HG02852 (cell line): ENCODE results near the gene HOXC12.

Experiments
- ATAC-seq: cut with Tn5 transposase; IDR thresholded peaks from one replicate; pipeline ENCODE4 v1.9.1; 2021; ENCODE audit warnings: mild to moderate bottlenecking, moderate library complexity; ENCODE audit not compliant: unreplicated experiment

Gene HOXC12, protein sequence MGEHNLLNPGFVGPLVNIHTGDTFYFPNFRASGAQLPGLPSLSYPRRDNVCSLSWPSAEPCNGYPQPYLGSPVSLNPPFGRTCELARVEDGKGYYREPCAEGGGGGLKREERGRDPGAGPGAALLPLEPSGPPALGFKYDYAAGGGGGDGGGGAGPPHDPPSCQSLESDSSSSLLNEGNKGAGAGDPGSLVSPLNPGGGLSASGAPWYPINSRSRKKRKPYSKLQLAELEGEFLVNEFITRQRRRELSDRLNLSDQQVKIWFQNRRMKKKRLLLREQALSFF

GRCh38 chr12:53954694-53955035 is at the start of gene HOXC12:
HOXC12 (plus strand) TSS chr12:53954903; CDS start chr12:53954930, 27 bp downstream.
- no peak for ATAC-seq

DNA sequence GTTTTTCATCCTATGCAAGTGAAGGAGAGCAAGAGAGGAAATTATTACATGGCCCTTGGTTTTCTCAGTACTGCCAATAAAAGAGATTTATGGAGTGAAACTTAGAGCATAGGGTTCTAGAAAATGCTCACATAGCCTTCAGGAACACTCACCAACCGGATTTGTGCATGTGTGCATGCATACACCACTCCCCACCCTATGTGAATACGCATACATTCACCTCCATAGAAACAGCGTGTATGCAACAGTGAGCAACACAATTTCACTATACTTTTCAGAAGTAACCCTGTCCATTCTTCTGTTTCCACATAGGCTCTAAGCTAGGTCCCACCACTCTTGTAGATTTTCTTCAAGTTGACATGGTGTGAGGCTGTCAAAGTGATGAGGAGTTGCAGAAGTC is 47.6 kb upstream of the HOXC12 start:
- no peak for ATAC-seq

GRCh38 chr12:53916788-53917655 is 37.7 kb upstream of the HOXC12 start:
- ATAC-seq = no peak

- ATAC-seq = no peak
Measured at GRCh38 chr12:53924521-53925405, 29.9 kb upstream of the HOXC12 start.

GRCh38 chr12:53927220-53928029 is 27.3 kb upstream of the HOXC12 start:
- ATAC-seq = no peak

DNA sequence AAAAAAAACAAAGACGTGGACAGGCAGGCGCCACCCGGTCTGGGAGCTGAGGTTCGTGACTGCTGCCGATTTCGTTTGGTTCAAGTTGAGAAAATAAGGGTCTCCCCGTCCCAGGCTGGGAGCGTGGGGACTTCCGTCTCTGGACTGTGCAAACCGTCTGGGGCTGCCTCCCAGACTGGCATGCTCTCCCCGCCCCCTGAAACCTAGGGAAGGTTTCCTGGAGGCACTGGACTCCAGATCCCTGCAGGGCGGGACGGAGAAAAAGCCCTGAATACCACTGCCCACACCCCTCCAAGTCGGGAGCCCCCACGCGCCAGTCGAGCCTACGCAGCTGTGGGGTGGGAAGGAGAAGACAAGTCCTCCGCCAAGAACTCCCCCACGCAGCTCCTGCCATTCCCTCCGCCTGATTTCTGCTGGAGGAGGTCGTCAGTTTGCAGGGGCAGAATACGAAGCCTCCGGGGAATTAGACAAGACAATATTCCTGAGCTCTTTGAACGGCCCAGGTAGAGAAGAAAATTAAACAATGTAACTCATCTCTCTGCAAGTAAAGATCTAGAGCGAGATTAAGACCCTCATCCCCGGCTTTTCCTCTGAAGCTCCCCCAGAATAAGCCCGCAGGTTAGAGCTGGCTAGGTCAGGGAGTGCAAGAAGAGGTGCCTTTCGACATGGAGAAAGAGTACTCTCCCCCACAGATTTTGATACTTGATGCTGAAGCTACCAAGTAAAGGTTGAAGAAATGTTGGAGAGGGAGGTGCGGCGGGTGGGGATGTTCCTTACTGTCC is 26.5 kb upstream of the HOXC12 start:
- no peak for ATAC-seq

DNA sequence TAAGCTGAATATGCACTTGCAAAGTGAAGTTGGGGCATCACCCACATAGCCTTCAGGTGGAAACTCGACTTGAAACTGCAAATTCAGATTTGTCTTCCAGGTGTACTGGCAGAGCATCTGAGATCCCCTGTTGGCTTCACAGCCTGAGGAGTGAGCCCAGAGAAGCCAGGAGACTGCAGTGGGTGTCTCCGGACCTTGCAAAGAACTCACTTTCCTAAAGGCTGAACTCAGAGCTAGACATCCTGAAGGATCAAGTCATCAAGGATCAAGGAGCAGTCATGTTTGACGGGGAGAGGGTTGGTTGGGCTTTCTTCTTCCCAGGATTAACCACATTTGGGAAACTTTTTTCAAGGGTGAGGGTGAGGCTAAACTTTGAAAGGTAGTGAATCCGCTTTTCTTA is 25.2 kb upstream of the HOXC12 start:
- no peak for ATAC-seq

GRCh38 chr12:53930591-53931255 is 24.0 kb upstream of the HOXC12 start:
- no peak for ATAC-seq

DNA sequence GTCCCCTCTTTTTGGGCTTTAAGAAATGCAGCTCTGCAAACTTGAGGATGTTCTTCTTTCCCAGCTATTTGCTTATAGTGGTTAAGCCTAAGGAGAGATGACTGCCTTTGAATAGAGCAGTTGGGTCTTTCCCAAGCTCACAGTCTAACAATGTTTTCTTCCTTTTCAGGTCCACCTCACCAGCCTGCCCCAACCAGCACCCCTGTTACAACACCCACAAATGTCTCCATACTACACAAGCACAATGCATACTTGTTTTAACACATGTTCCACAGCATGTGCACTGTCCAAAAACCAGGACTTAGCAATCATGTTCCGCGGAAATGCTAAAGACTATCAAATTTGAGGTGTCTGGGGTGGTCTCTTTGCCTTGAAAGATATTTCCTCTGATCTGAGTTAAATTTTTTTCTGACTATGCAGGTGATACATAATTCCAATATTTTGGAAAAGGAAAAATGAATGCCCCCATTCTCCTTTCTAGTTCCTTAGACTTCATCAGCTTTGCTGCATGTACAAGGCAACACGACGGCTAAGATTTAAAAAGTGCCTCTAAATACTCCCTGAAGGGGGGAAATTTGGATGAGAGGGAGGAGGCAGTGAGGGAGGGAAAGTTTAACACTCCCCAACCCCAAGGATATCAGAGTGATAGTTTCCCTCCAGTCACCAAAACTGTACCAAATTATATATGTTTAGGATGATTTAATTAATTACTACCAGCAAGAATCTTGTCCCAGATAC is 22.7 kb upstream of the HOXC12 start:
- ATAC-seq = no peak

DNA sequence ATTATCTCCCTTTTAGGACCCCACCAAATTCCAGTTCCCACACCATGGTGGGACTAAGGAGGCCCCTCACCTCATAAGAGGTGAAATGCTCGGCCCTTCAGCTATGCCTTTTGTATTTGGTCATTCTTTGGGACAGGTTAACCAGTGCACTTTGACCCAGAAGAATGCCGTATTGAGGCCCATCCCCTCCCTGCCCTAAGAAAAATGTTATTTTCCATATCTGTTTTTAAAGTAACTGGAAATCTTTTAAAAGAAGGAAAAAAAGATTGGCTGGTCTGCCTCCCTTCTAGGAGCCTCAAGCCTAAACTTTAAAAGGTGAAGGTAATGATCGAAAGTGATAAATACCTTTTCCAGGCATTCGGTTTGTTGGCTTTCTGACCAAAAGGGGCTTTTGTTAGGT is 21.8 kb upstream of the HOXC12 start:
- ATAC-seq = no peak

- no peak for ATAC-seq
Measured at GRCh38 chr12:53935383-53936341, 19.0 kb upstream of the HOXC12 start.

DNA sequence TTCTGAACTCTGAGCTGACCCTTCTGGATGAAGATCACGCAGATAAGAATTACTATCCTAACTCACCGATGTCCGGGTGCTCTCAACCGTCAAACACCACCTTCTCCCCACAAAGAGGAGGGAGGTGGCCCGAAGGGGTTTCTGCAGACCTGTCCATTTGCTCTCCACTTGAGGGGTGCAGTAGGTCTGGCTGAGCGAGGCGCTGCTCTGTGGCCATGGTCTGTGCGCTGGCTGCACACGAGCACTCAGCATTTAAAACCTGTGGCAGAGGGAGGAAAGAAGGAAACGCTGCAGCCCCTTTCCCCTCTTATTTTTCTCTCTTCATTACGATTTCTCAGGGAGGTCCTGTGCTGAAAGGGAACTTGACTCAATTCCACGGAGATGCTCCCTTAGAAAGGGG is 17.6 kb upstream of the HOXC12 start:
- no peak for ATAC-seq

DNA sequence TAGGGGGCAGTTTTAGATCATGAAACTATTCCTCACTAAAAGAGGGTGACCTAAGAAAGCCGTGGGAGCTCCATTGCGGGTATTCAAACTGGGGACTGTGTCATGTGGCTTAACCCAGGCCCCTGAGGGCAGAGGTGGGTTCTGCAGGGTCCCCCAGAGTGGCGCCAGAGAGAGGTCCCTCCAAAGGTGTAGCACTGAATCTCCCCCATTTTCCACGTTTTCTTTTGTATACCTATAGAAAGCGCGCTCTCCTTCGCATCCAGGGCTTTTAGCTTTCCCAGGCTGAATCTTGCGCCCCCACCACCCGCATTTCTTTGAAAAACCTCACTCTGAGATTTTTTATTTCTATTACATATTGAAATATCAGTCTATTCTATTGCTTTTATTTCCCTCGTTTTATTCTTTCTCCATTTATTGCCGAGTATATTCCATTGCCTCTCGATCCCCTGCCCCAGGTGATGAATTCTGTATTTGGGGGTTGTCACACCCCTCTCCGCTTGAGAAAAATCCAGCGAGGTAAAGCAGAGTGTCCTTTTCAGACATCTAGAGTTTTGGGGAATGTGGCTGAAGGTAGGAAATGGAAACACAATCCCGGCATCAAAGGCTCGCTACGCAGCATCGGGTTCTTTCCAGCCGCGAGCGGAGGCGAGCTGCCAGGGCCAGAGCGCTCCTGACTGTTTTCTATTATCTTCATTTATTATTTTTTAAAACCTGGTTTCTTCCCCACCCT is 16.9 kb upstream of the HOXC12 start:
- ATAC-seq = no peak

- no peak for ATAC-seq
Measured at GRCh38 chr12:53938326-53939140, 16.2 kb upstream of the HOXC12 start, which contains the start of gene HOXC13. HOXC13 (plus strand) TSS chr12:53938831; CDS start chr12:53938907, 76 bp downstream.

- no peak for ATAC-seq
Measured at GRCh38 chr12:53939141-53940108, 15.3 kb upstream of the HOXC12 start.
